ENCODE data around the gene IGSF23. TPM values are rescaled to one million over a fixed set of nuclear protein-coding genes. Genes with fewer than 3 reads are reported as not detected.

The IGSF23 gene
- total and polyA plus RNA-seq, 12 donors, result not detected

DNA sequence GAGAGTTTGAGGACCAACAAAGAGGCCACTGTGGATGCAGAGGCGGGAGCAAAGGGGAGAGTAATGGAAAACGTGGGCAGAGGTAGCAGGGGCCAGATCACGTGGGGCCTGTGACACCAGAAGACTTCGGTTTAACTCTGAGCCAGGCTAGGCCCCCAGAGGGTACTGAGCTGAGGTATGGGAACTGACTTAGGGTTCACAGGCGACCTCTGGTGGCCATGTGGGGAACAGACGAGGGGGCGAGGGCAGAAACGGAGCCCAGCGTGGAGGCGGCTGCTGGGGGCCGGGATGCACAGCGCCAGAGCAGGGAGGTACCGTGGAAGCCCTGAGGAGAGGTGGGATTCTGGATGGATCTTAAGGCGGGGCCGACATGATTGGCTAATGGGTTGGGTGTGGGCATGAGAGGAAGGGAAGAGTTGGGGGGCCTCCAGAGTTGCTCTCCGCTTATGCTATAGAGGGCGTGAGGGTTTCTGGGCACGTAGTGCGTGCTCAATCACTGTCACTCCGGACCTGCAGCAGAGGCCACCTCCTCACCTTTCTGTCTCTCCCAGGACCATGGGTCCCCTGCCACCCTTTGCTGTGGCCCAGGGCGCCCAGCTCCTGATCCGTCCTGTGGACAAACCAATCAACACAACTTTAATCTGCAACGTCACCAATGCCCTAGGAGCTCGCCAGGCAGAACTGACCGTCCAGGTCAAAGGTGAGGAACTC lies 44.0 kb downstream of the IGSF23 start:
- intact Hi-C loops (cut with DNase I), result loop anchor here (5.0 to 10.0 kb wide), 2 partner anchors 85 to 107 kb away; no protein-coding TSS in a partner anchor
- TF ChIP-seq, protein P1, sequence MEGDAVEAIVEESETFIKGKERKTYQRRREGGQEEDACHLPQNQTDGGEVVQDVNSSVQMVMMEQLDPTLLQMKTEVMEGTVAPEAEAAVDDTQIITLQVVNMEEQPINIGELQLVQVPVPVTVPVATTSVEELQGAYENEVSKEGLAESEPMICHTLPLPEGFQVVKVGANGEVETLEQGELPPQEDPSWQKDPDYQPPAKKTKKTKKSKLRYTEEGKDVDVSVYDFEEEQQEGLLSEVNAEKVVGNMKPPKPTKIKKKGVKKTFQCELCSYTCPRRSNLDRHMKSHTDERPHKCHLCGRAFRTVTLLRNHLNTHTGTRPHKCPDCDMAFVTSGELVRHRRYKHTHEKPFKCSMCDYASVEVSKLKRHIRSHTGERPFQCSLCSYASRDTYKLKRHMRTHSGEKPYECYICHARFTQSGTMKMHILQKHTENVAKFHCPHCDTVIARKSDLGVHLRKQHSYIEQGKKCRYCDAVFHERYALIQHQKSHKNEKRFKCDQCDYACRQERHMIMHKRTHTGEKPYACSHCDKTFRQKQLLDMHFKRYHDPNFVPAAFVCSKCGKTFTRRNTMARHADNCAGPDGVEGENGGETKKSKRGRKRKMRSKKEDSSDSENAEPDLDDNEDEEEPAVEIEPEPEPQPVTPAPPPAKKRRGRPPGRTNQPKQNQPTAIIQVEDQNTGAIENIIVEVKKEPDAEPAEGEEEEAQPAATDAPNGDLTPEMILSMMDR (IDR thresholded peaks at IDR 0.05), result peak; percentile 76 to 90 (median 87)
- TF ChIP-seq POLR2A (IDR thresholded peaks at IDR 0.05), result no peak
- Histone ChIP-seq H3K9me3 (replicated peaks in 1 of 3) (no peaks in the 10 kb centered on the region), H3K27ac (no peak overlapping the region), H3K4me1 (replicated peaks in 1 of 2) (peaks cover 0 to 4% of the 10 kb centered on the region in 2 donors), H3K27me3 (no peaks in the 10 kb centered on the region), H3K4me3 (no peak overlapping the region), H3K36me3 (replicated peaks in 1 of 2) (peaks cover 0 to 83% of the 10 kb centered on the region in 2 donors)
- WGBS, 4 donors, result 36 to 43% (median 39%) methylated on average over 24 to 25 of the region's 25 CpGs
- peak; percentile 51 to 78 (median 67) for DNase-seq

- Histone ChIP-seq H3K27ac (no peak overlapping the region), H3K36me3 (replicated peaks in 1 of 2) (peaks cover 0 to 76% of the 10 kb centered on the region in 2 donors), H3K4me3 (no peak overlapping the region), H3K4me1 (replicated peaks in 1 of 2) (peaks cover 0 to 4% of the 10 kb centered on the region in 2 donors), H3K9me3 (replicated peaks in 1 of 3) (no peaks in the 10 kb centered on the region), H3K27me3 (no peaks in the 10 kb centered on the region)
- DNase-seq, result peak in 1 of 7 donors; percentile 10
- intact Hi-C loops (cut with DNase I), result loop anchor here (5.0 to 10.0 kb wide), 2 partner anchors 86 to 107 kb away; no protein-coding TSS in a partner anchor
- 90 to 96% (median 94%) methylated on average over 3 of the region's 3 CpGs for whole genome bisulfite sequencing, 4 donors
- TF ChIP-seq, protein P1 (IDR thresholded peaks at IDR 0.05), result no peak
- no peak for TF ChIP-seq POLR2A (IDR thresholded peaks at IDR 0.05)
Observed at GRCh38 chr19:44658069-44658733, 44.8 kb downstream of the IGSF23 start.

DNA sequence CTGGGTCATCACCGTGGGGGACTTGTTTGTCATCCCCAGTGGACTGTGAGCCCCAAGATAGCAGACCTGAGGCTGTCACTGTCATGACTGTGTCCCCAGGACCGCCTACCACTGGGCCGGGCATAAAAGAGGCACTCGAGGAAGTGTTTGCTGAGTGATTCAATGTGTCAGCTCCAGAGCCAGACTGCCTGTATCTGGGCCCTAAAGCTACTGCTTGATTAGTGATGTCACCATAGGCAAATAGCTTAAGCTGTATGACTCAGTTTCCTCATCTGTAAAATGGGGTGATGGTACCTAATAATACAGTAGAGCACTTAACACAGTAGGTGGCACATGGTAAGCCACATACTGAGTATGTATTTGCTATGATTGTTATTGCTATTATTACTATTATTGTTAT lies 46.7 kb downstream of the IGSF23 start:
- no peak for TF ChIP-seq POLR2A (IDR thresholded peaks at IDR 0.05)
- TF ChIP-seq, protein P1 (IDR thresholded peaks at IDR 0.05), result no peak
- Histone ChIP-seq H3K4me1 (replicated peaks in 1 of 2) (peaks cover 0 to 4% of the 10 kb centered on the region in 2 donors), H3K27me3 (no peaks in the 10 kb centered on the region), H3K27ac (no peak overlapping the region), H3K36me3 (replicated peaks in 1 of 2) (peaks cover 0 to 66% of the 10 kb centered on the region in 2 donors), H3K4me3 (no peak overlapping the region), H3K9me3 (replicated peaks in 1 of 3) (no peaks in the 10 kb centered on the region)
- intact Hi-C loops (cut with DNase I), result no loop called here
- DNase-seq, result no peak
- 89 to 100% (median 90%) methylated on average over 1 to 4 of the region's 4 CpGs for WGBS, 4 donors

GRCh38 chr19:44661205-44661604 lies 47.8 kb downstream of the IGSF23 start:
- H3K36me3 ChIP-seq (replicated peaks in 1 of 2), result peaks cover 0 to 55% of the 10 kb centered on the region in 2 donors
- TF ChIP-seq, protein P1 (IDR thresholded peaks at IDR 0.05), result no peak
- no peak for TF ChIP-seq POLR2A (IDR thresholded peaks at IDR 0.05)
- WGBS, 4 donors, result 80 to 92% (median 87%) methylated on average over 2 to 11 of the region's 11 CpGs

More at GRCh38 chr19:44661205-44661604, 47.8 kb downstream of the IGSF23 start:
- no peak for DNase-seq
- Histone ChIP-seq H3K27me3 (no peaks in the 10 kb centered on the region), H3K4me3 (no peak overlapping the region), H3K4me1 (replicated peaks in 1 of 2) (peaks cover 0 to 4% of the 10 kb centered on the region in 2 donors), H3K9me3 (replicated peaks in 1 of 3) (no peaks in the 10 kb centered on the region), H3K27ac (no peak overlapping the region)
- intact Hi-C loops (cut with DNase I), result no loop called here

All from adrenal gland (tissue), 12 donors.